Measurements from ENCODE around the gene TUBGCP5. TPM values are rescaled to one million over a fixed set of nuclear protein-coding genes. Genes with fewer than 3 reads are reported as not detected.

TUBGCP5 gene
- total and polyA plus RNA-seq, 2 of the 4 experiments (the other 2 are of a cell fraction): 13.0 to 19.4 TPM

DNA sequence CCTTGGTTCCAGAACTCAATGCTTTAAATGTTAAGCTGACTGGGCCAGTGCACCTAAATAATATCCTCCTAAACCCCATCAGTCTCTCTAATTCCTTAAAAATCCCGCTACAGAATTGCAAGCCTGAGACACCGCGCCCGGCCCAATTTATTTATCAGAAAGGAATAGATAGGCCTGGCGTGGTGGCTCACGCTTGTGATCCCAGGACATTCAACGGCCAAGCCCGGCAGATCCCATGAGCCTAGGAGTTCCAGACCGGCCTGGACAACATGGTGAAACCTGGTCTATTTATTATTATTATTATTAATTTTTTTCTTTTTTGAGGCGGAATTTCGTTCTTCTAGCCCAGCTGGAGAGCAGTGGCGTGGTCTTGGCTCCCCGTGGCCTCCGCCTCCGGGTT is 28.0 kb upstream of the TUBGCP5 start:
- dilution Hi-C loops (cut with HindIII; ENCODE audit: low sequenced_read_pairs, unreplicated experiment): no loop called here

More for the DNA sequence above, 28.0 kb upstream of the TUBGCP5 start:
- Histone ChIP-seq H3K56ac (ENCODE audit: extremely low read depth, insufficient read depth, low read length) (no peak overlapping the region), H3K9me3 (ENCODE audit: control insufficient read depth, insufficient read depth, low read length) (no peaks in the 10 kb centered on the region; the same call in 1 of the 2 replicates), H2AK5ac (ENCODE audit: low read depth, low read length) (no peak overlapping the region), H2BK20ac (ENCODE audit: low read depth, low read length) (no peak overlapping the region), H4K5ac (ENCODE audit: low read depth, low read length) (no peak overlapping the region), H2AK9ac (replicated peaks; ENCODE audit: low read depth, low read length, poor library complexity) (no peak overlapping the region), H4K8ac (ENCODE audit: low read depth in 2 of 2, low read length in 2 of 2) (no peak overlapping the region), H2AFZ (replicated peaks; ENCODE audit: low read length, poor library complexity) (no peak overlapping the region), H2BK15ac (ENCODE audit: low read depth, low read length) (no peak overlapping the region), H4K91ac (ENCODE audit: insufficient read depth, low read depth, low read length) (no peak overlapping the region), H3K18ac (ENCODE audit: low read depth, low read length) (no peak overlapping the region), H3K23ac (ENCODE audit: low read depth, low read length) (no peak overlapping the region), H3K27ac (ENCODE audit: insufficient read depth, low read length) (no peak overlapping the region), H2BK5ac (ENCODE audit: low read depth, low read length, poor library complexity, severe bottlenecking) (no peak overlapping the region), H3K4me2 (ENCODE audit: low read depth, low read length) (no peak overlapping the region), H3K14ac (replicated peaks; ENCODE audit: low read depth, low read length) (no peak overlapping the region), H2BK120ac (ENCODE audit: low read depth, low read length) (no peak overlapping the region), H3K4ac (ENCODE audit: low read depth, low read length) (no peak overlapping the region), H3K27me3 (ENCODE audit: control insufficient read depth, insufficient read depth, low read length) (no peaks in the 10 kb centered on the region), H3K4me1 (ENCODE audit: control insufficient read depth, insufficient read depth, low read length) (no peaks in the 10 kb centered on the region), H3K79me1 (ENCODE audit: low read depth in 1 of 2, low read length in 2 of 2) (no peaks in the 10 kb centered on the region), H3K4me3 (ENCODE audit: insufficient read depth, low read depth, low read length) (no peak overlapping the region), H3K36me3 (ENCODE audit: control insufficient read depth, insufficient read depth, low read length) (no peaks in the 10 kb centered on the region), H3K9me1 (ENCODE audit: insufficient read depth, low read length) (no peaks in the 10 kb centered on the region), H4K20me1 (ENCODE audit: insufficient read depth, low read length) (no peaks in the 10 kb centered on the region), H3K9ac (ENCODE audit: low read depth, low read length) (no peak overlapping the region)
- ATAC-seq (ENCODE audit: low read depth): no peak
- in situ Hi-C loops (cut with MboI; ENCODE audit: low sequenced_read_pairs) (no loop called here), intact Hi-C loops (cut with micrococcal nuclease) (no loop called here)
- TF ChIP-seq SMC3 (IDR thresholded peaks at IDR 0.05; ENCODE audit: low read depth, low read length) (no peak), FOS (IDR thresholded peaks at IDR 0.05; ENCODE audit: low read depth, low read length) (no peak), BHLHE40 (IDR thresholded peaks at IDR 0.05; ENCODE audit: low read depth, low read length) (no peak), RFX5 (IDR thresholded peaks at IDR 0.05; ENCODE audit: low read depth, low read length) (no peak), MAZ (IDR thresholded peaks at IDR 0.05; ENCODE audit: borderline replicate concordance, low read depth, low read length) (no peak), MAFK (IDR thresholded peaks at IDR 0.05; ENCODE audit: low read depth, low read length) (no peak), RCOR1 (IDR thresholded peaks at IDR 0.05; ENCODE audit: insufficient replicate concordance, low read length) (no peak), NFE2L2 (IDR thresholded peaks at IDR 0.05; ENCODE audit: low read depth, low read length) (no peak)
- TF ChIP-seq, protein P1, sequence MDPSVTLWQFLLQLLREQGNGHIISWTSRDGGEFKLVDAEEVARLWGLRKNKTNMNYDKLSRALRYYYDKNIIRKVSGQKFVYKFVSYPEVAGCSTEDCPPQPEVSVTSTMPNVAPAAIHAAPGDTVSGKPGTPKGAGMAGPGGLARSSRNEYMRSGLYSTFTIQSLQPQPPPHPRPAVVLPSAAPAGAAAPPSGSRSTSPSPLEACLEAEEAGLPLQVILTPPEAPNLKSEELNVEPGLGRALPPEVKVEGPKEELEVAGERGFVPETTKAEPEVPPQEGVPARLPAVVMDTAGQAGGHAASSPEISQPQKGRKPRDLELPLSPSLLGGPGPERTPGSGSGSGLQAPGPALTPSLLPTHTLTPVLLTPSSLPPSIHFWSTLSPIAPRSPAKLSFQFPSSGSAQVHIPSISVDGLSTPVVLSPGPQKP (IDR thresholded peaks at IDR 0.05; ENCODE audit: borderline replicate concordance, low read depth, low read length): no peak
- BruUV-seq (replicated peaks): no TSS peak
- no peak for DNase-seq
- WGBS, 2 experiments (ENCODE audit: extremely low coverage in 2 of 2, insufficient read length in 1 of 2): no CpG with 5 or more reads among the region's 15 CpGs
- ChIA-PET CTCF (no interaction called here), POLR2A (ENCODE audit: unreplicated experiment) (no interaction called here)

Data from IMR-90 (cell line).